Measurements from ENCODE around the gene P2RX6. TPM values are rescaled to one million over a fixed set of nuclear protein-coding genes. Genes with fewer than 3 reads are reported as not detected.
"Not testable (repeated sequence)": the region's sequence is repeated elsewhere in the genome, so short reads cannot be mapped to it uniquely, and the experiment has no call there.

P2RX6 gene
- total and polyA plus RNA-seq, 8 donors: 0.09 to 2.9 (median 0.39) TPM; not detected in 1

DNA sequence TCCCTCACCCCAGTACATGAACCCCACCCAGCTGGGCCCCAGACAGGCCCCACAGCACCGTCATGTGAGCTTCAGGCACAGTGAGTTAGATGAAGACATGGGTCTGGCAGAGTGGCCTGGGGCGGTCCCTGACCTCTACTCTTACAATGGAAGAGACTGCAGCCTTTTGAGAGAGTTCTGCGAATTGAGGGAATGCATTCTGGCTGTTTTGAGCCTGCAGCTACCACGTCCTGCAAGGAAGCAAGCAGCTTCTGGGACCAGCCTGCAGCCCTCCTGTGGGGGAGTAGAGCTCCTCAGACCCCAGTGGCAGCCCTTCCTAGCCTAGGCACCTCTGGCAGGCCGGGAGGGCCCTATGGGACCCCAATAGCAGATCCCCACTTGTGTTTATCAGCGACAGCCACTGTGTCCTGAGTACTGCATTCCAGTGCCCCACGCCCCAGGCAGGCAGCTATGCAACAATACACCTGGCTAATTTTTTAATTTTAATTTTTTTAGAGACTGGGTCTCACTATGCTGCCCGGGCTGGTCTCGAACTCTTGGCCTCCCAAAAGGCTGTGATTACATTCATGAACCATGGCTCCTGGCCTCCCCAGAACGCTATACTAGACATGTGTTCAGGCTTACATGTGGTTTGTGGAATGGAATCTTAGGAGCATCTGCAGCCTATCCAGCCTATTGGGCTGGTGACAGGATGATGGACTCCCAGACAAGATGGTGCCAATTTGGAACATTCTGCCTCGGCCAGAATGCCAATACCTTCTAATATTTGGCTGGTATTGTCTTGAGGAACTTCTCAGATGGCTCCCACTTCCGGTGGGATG lies 18.1 kb downstream of the P2RX6 start:
- H3K9me3 ChIP-seq: no peaks in the 10 kb centered on the region
- 80 to 83% methylated on average over 12 of the region's 12 CpGs for WGBS, 2 donors
- H3K4me1 ChIP-seq: no peaks in the 10 kb centered on the region
- TF ChIP-seq, protein P1, sequence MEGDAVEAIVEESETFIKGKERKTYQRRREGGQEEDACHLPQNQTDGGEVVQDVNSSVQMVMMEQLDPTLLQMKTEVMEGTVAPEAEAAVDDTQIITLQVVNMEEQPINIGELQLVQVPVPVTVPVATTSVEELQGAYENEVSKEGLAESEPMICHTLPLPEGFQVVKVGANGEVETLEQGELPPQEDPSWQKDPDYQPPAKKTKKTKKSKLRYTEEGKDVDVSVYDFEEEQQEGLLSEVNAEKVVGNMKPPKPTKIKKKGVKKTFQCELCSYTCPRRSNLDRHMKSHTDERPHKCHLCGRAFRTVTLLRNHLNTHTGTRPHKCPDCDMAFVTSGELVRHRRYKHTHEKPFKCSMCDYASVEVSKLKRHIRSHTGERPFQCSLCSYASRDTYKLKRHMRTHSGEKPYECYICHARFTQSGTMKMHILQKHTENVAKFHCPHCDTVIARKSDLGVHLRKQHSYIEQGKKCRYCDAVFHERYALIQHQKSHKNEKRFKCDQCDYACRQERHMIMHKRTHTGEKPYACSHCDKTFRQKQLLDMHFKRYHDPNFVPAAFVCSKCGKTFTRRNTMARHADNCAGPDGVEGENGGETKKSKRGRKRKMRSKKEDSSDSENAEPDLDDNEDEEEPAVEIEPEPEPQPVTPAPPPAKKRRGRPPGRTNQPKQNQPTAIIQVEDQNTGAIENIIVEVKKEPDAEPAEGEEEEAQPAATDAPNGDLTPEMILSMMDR (IDR thresholded peaks at IDR 0.05): no peak
- H3K27ac ChIP-seq: no peak overlapping the region
- H3K36me3 ChIP-seq: no peaks in the 10 kb centered on the region
- intact Hi-C loops (cut with DNase I): no loop called here
- H3K27me3 ChIP-seq: no peaks in the 10 kb centered on the region
- H3K4me3 ChIP-seq: no peak overlapping the region
- ATAC-seq: no peak
- FAIRE-seq: no peak
- peak in 1 of 6 donors; percentile 38 for DNase-seq

DNA sequence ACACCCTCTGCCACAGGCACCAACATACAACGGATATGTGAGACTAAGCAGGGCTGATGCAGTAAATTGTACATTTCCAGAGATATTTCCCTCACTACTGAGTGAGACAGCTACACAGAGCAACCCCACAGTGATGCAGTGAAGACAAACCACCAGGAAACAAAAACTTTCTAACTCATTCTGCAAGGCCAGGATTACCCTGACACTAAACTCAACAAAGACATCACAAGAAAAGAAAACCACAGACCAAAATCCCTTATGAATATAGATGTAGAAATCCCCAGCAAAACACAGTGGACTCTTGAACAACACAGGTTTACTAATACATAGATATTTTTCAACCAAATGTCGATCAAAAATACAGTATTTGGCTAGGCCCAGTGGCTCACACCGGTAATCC lies 18.9 kb downstream of the P2RX6 start:
- Histone ChIP-seq H3K9me3 (no peaks in the 10 kb centered on the region), H3K36me3 (no peaks in the 10 kb centered on the region), H3K27ac (no peak overlapping the region), H3K4me3 (no peak overlapping the region), H3K4me1 (no peaks in the 10 kb centered on the region), H3K27me3 (no peaks in the 10 kb centered on the region)
- intact Hi-C loops (cut with DNase I): no loop called here
- FAIRE-seq (no peak), ATAC-seq (no peak), DNase-seq (no peak)
- 81 to 84% methylated on average over 3 of the region's 3 CpGs for WGBS, 2 donors
- TF ChIP-seq, protein P1 (IDR thresholded peaks at IDR 0.05): no peak

DNA sequence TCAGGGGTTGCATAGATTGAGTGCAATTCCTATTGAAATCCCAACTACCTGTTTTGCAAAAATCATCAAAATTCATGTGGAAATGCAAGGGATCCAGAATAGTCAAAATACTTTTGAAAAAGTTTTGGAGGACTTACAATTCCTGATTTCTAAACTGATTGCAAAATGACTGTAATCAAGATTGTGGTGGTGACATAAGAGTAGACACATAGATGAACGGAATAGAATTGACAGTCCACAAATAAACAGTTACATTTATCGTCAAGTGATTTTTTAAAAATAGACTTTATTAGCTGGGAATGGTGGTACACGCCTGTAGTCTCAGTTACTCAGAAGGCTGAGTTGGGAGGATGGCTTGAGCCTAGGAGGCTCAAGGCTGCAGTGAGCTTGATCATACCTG lies 20.0 kb downstream of the P2RX6 start:
- H3K27ac ChIP-seq: no peak overlapping the region
- intact Hi-C loops (cut with DNase I): no loop called here
- TF ChIP-seq, protein P1 (IDR thresholded peaks at IDR 0.05): no peak
- ATAC-seq (no peak), DNase-seq (no peak), FAIRE-seq (no peak)
- H3K36me3 ChIP-seq: no peaks in the 10 kb centered on the region
- no peaks in the 10 kb centered on the region for H3K27me3 ChIP-seq
- no peak overlapping the region for H3K4me3 ChIP-seq
- no peaks in the 10 kb centered on the region for H3K4me1 ChIP-seq
- WGBS, 2 donors: 73 to 81% methylated on average over 3 of the region's 3 CpGs
- no peaks in the 10 kb centered on the region for H3K9me3 ChIP-seq

DNA sequence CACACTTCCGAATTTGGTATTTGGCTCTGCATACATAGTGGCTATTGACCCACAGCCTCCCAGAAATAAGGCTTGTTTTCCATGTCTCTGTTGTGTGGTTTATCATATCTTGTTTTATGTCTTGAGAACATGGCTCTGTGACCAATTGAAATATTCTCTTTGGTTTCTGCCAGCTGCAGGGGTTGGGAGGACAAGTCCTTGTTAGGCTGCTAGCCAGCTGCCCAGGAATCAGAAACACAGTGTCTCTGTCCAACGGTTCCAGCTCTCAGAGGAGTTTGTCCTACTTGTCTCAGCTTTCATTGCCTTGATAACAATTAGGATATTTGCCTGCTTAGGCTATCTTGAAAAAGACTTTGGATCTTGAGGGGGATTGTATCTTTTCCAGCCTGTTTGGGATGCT lies 23.4 kb downstream of the P2RX6 start:
- peaks cover 0 to 4% (median 0%) of the 10 kb centered on the region in 4 donors for H3K27me3 ChIP-seq
- no peak overlapping the region for H3K27ac ChIP-seq

DNA sequence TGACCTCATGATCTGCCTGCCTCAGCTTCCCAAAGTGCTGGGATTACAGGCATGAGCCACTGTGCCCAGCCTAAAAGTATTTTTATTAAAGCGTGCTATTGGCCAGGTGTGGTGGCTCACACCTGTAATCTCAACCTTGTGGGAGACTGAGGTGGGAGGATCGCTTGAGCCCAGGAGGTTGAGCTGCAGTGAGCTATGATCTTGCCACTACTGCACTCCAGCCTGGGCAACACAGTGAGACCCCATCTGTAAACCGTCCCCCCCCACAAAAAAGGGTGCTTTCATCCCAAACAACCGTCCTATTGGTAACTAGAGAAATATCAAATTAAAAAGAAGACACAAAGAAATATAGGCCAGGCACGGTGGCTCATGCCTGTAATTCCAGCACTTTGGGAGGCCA lies 24.2 kb downstream of the P2RX6 start:
- FAIRE-seq; intact Hi-C loops (cut with DNase I); H3K9me3 ChIP-seq; H3K4me3 ChIP-seq; H3K36me3 ChIP-seq; ATAC-seq; H3K27ac ChIP-seq; DNase-seq; H3K4me1 ChIP-seq; H3K27me3 ChIP-seq: not testable (repeated sequence)
- 75 to 87% methylated on average over 5 of the region's 5 CpGs for WGBS, 2 donors

More for the DNA sequence above, 23.4 kb downstream of the P2RX6 start:
- intact Hi-C loops (cut with DNase I): no loop called here
- H3K4me1 ChIP-seq: no peaks in the 10 kb centered on the region
- no peak for ATAC-seq
- H3K4me3 ChIP-seq: no peak overlapping the region
- FAIRE-seq: no peak
- TF ChIP-seq, protein P1 (IDR thresholded peaks at IDR 0.05): no peak
- H3K9me3 ChIP-seq: no peaks in the 10 kb centered on the region
- H3K36me3 ChIP-seq: no peaks in the 10 kb centered on the region
- no peak for DNase-seq
- 35 to 42% methylated on average over 2 of the region's 2 CpGs for WGBS, 2 donors
